ENCODE measurements around the gene MEIOB. TPM values are rescaled to one million over a fixed set of nuclear protein-coding genes. Genes with fewer than 3 reads are reported as not detected.
"Not testable (repeated sequence)": the region's sequence is repeated elsewhere in the genome, so short reads cannot be mapped to it uniquely, and the experiment has no call there.

Gene MEIOB
- total RNA-seq, 1 donor from 2014 or later = not detected

- TF ChIP-seq CTCF (conservative IDR thresholded peaks at IDR 0.05) = no peak
- no peak for DNase-seq (ENCODE audit: low read depth, low spot score)
- no peaks in the 10 kb centered on the region for H3K36me3 Mint-ChIP-seq (ENCODE audit: low read depth)
- H3K27me3 Mint-ChIP-seq (ENCODE audit: low read depth) = peaks cover 13% of the 10 kb centered on the region
- H3K4me3 Mint-ChIP-seq = no peak overlapping the region
- H3K4me1 Mint-ChIP-seq = peaks cover 10% of the 10 kb centered on the region
- no peak overlapping the region for H3K27ac Mint-ChIP-seq (ENCODE audit: unreplicated experiment)
- no peaks in the 10 kb centered on the region for H3K9me3 Mint-ChIP-seq
Observed at GRCh38 chr16:1903845-1904840, 32.2 kb upstream of the MEIOB start.

- Mint-ChIP-seq H3K9me3 (no peaks in the 10 kb centered on the region), H3K4me1 (peaks cover 5% of the 10 kb centered on the region), H3K27me3 (ENCODE audit: low read depth) (peaks cover 14% of the 10 kb centered on the region), H3K36me3 (ENCODE audit: low read depth) (no peaks in the 10 kb centered on the region), H3K4me3 (no peak overlapping the region), H3K27ac (ENCODE audit: unreplicated experiment) (no peak overlapping the region)
- no peak for TF ChIP-seq CTCF (conservative IDR thresholded peaks at IDR 0.05)
- DNase-seq (ENCODE audit: low read depth, low spot score) = no peak
Observed at GRCh38 chr16:1903220-1903574, 31.2 kb upstream of the MEIOB start.

- no peak for DNase-seq (ENCODE audit: low read depth, low spot score)
- no peak for TF ChIP-seq CTCF (conservative IDR thresholded peaks at IDR 0.05)
- Mint-ChIP-seq H3K4me1 (peaks cover 5% of the 10 kb centered on the region), H3K27ac (ENCODE audit: unreplicated experiment) (no peak overlapping the region), H3K9me3 (no peaks in the 10 kb centered on the region), H3K36me3 (ENCODE audit: low read depth) (no peaks in the 10 kb centered on the region), H3K4me3 (no peak overlapping the region), H3K27me3 (ENCODE audit: low read depth) (peaks cover 14% of the 10 kb centered on the region)
Observed at GRCh38 chr16:1902547-1903219, 30.7 kb upstream of the MEIOB start.

GRCh38 chr16:1900452-1900774, 28.4 kb upstream of the MEIOB start:
- H3K27me3 Mint-ChIP-seq (ENCODE audit: low read depth) = peaks cover 11% of the 10 kb centered on the region
- peaks cover 5% of the 10 kb centered on the region for H3K4me1 Mint-ChIP-seq
- TF ChIP-seq CTCF (conservative IDR thresholded peaks at IDR 0.05) = no peak
- no peak overlapping the region for H3K4me3 Mint-ChIP-seq
- no peak overlapping the region for H3K27ac Mint-ChIP-seq (ENCODE audit: unreplicated experiment)
- H3K36me3 Mint-ChIP-seq (ENCODE audit: low read depth) = no peaks in the 10 kb centered on the region
- H3K9me3 Mint-ChIP-seq = no peaks in the 10 kb centered on the region
- DNase-seq (ENCODE audit: low read depth, low spot score) = no peak

- H3K9me3 Mint-ChIP-seq = no peaks in the 10 kb centered on the region
Observed at GRCh38 chr16:1899641-1900451, 27.9 kb upstream of the MEIOB start.

GRCh38 chr16:1897692-1898091, 25.7 kb upstream of the MEIOB start:
- DNase-seq (ENCODE audit: low read depth, low spot score); H3K9me3 Mint-ChIP-seq; H3K27ac Mint-ChIP-seq (ENCODE audit: unreplicated experiment); H3K36me3 Mint-ChIP-seq (ENCODE audit: low read depth); H3K4me3 Mint-ChIP-seq; H3K4me1 Mint-ChIP-seq: not testable (repeated sequence)
- H3K27me3 Mint-ChIP-seq (ENCODE audit: low read depth) = peaks cover 16% of the 10 kb centered on the region

More at GRCh38 chr16:1899641-1900451, 27.9 kb upstream of the MEIOB start:
- no peak for TF ChIP-seq CTCF (conservative IDR thresholded peaks at IDR 0.05)
- Mint-ChIP-seq H3K4me1 (peaks cover 5% of the 10 kb centered on the region), H3K27me3 (ENCODE audit: low read depth) (peaks cover 11% of the 10 kb centered on the region), H3K27ac (ENCODE audit: unreplicated experiment) (no peak overlapping the region), H3K36me3 (ENCODE audit: low read depth) (no peaks in the 10 kb centered on the region), H3K4me3 (no peak overlapping the region)
- DNase-seq (ENCODE audit: low read depth, low spot score) = no peak
